ENCODE data around the gene IGF2BP2.

GRCh38 chr3:185786956-185787877 is 37.6 kb downstream of the IGF2BP2 start:
- no peak for TF ChIP-seq CTCF (IDR thresholded peaks at IDR 0.05; ENCODE audit: insufficient read depth, low read length)
- no peak for TF ChIP-seq SPI1 (IDR thresholded peaks at IDR 0.05; ENCODE audit: borderline replicate concordance, low read depth)
- TF ChIP-seq REST (IDR thresholded peaks at IDR 0.05; ENCODE audit: insufficient replicate concordance, low read depth) = no peak
- TF ChIP-seq POLR2AphosphoS5 (IDR thresholded peaks at IDR 0.05; ENCODE audit: low read depth) = no peak

Measured in HL-60 (cell line).